ENCODE data around the gene FAM50B. TPM values are rescaled to one million over a fixed set of nuclear protein-coding genes. Genes with fewer than 3 reads are reported as not detected.
A peak's percentile ranks its signal among the peaks of the same experiment; 100 is the strongest.

The FAM50B gene, protein sequence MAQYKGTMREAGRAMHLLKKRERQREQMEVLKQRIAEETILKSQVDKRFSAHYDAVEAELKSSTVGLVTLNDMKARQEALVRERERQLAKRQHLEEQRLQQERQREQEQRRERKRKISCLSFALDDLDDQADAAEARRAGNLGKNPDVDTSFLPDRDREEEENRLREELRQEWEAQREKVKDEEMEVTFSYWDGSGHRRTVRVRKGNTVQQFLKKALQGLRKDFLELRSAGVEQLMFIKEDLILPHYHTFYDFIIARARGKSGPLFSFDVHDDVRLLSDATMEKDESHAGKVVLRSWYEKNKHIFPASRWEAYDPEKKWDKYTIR
- total RNA-seq (1.8 and 2.2 TPM in 2 replicates), polyA plus RNA-seq (2.1 and 2.6 TPM in 2 replicates)

GRCh38 chr6:3848925-3849605, at the start of gene FAM50B:
TSS of gene FAM50B (plus strand) at chr6:3849373. CDS start at chr6:3849812, 439 bp downstream.
- peak; percentile 65 to 93 for DNase-seq (ENCODE audit: low read depth in 1 of 2, low spot score in 1 of 2)
- H3K27me3 ChIP-seq = no peaks in the 10 kb centered on the region
- no peaks in the 10 kb centered on the region for H3K4me1 ChIP-seq (ENCODE audit: low read depth)
- TF ChIP-seq, protein P1, sequence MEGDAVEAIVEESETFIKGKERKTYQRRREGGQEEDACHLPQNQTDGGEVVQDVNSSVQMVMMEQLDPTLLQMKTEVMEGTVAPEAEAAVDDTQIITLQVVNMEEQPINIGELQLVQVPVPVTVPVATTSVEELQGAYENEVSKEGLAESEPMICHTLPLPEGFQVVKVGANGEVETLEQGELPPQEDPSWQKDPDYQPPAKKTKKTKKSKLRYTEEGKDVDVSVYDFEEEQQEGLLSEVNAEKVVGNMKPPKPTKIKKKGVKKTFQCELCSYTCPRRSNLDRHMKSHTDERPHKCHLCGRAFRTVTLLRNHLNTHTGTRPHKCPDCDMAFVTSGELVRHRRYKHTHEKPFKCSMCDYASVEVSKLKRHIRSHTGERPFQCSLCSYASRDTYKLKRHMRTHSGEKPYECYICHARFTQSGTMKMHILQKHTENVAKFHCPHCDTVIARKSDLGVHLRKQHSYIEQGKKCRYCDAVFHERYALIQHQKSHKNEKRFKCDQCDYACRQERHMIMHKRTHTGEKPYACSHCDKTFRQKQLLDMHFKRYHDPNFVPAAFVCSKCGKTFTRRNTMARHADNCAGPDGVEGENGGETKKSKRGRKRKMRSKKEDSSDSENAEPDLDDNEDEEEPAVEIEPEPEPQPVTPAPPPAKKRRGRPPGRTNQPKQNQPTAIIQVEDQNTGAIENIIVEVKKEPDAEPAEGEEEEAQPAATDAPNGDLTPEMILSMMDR (IDR thresholded peaks at IDR 0.05; ENCODE audit: low read depth, low read length) = peak; percentile 92
- no peak within 1 kb of the TSS for H3K4me3 ChIP-seq
- H3K27ac ChIP-seq = no peak within 1 kb of the TSS
- no peaks in the 10 kb centered on the region for H3K9me3 ChIP-seq (ENCODE audit: low read depth)
- no peaks in the 10 kb centered on the region for H3K36me3 ChIP-seq

GRCh38 chr6:3799719-3800118, 49.5 kb upstream of the FAM50B start:
- no peak overlapping the region for H3K27ac ChIP-seq
- no peak for DNase-seq (ENCODE audit: low read depth in 1 of 2, low spot score in 1 of 2)
- no peak overlapping the region for H3K4me3 ChIP-seq
- no peaks in the 10 kb centered on the region for H3K9me3 ChIP-seq (ENCODE audit: low read depth)
- TF ChIP-seq, protein P1 (IDR thresholded peaks at IDR 0.05; ENCODE audit: low read depth, low read length) = no peak
- H3K27me3 ChIP-seq = no peaks in the 10 kb centered on the region
- peaks cover 16% of the 10 kb centered on the region for H3K4me1 ChIP-seq (ENCODE audit: low read depth)
- no peaks in the 10 kb centered on the region for H3K36me3 ChIP-seq

- DNase-seq (ENCODE audit: low read depth in 1 of 2, low spot score in 1 of 2) = peak in 1 of 2 donors; percentile 51
- Histone ChIP-seq H3K27ac (peak overlapping the region; percentile 58), H3K36me3 (no peaks in the 10 kb centered on the region), H3K4me3 (no peak overlapping the region), H3K9me3 (ENCODE audit: low read depth) (no peaks in the 10 kb centered on the region), H3K27me3 (no peaks in the 10 kb centered on the region), H3K4me1 (ENCODE audit: low read depth) (peaks cover 16% of the 10 kb centered on the region)
- TF ChIP-seq, protein P1 (IDR thresholded peaks at IDR 0.05; ENCODE audit: low read depth, low read length) = no peak
Measured at GRCh38 chr6:3800850-3801591, 48.2 kb upstream of the FAM50B start.

DNA sequence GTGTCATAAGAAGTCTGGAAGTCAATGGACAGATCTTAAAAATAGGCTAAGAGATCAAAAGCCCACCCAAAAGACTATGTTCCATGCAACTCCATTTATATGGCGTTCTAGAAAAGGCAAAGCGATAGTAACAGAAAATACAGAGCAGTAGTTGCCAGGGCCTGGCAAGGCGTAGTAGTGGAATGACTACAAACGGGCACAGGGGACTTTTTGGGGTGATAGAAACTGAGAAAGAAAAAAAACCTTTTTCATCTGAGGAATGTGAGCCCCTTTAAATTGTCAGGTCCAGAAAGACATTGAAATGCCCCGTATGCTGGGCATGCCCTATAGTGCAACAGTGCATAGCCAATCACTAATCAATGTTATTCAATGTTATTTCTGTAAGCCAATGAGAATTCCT, 47.2 kb upstream of the FAM50B start:
- TF ChIP-seq, protein P1 (IDR thresholded peaks at IDR 0.05; ENCODE audit: low read depth, low read length) = no peak
- DNase-seq (ENCODE audit: low read depth in 1 of 2, low spot score in 1 of 2) = no peak
- H3K27ac ChIP-seq = no peak overlapping the region
- H3K27me3 ChIP-seq = no peaks in the 10 kb centered on the region
- H3K4me1 ChIP-seq (ENCODE audit: low read depth) = peaks cover 19% of the 10 kb centered on the region
- no peak overlapping the region for H3K4me3 ChIP-seq
- no peaks in the 10 kb centered on the region for H3K9me3 ChIP-seq (ENCODE audit: low read depth)
- H3K36me3 ChIP-seq = no peaks in the 10 kb centered on the region

- Histone ChIP-seq H3K4me1 (ENCODE audit: low read depth) (peaks cover 12% of the 10 kb centered on the region), H3K9me3 (ENCODE audit: low read depth) (no peaks in the 10 kb centered on the region), H3K36me3 (no peaks in the 10 kb centered on the region), H3K27ac (peak overlapping the region; percentile 87), H3K4me3 (no peak overlapping the region), H3K27me3 (no peaks in the 10 kb centered on the region)
- peak; percentile 52 to 91 for DNase-seq (ENCODE audit: low read depth in 1 of 2, low spot score in 1 of 2)
- TF ChIP-seq, protein P1 (IDR thresholded peaks at IDR 0.05; ENCODE audit: low read depth, low read length) = no peak
Measured at GRCh38 chr6:3803627-3804468, 45.3 kb upstream of the FAM50B start.

All from cardiac muscle cell (in vitro differentiated cells and primary cell).